Measurements from ENCODE around the gene CHRM1. TPM values are rescaled to one million over a fixed set of nuclear protein-coding genes. Genes with fewer than 3 reads are reported as not detected.

Gene CHRM1
- total RNA-seq, 1 donor from 2014 or later, result not detected

DNA sequence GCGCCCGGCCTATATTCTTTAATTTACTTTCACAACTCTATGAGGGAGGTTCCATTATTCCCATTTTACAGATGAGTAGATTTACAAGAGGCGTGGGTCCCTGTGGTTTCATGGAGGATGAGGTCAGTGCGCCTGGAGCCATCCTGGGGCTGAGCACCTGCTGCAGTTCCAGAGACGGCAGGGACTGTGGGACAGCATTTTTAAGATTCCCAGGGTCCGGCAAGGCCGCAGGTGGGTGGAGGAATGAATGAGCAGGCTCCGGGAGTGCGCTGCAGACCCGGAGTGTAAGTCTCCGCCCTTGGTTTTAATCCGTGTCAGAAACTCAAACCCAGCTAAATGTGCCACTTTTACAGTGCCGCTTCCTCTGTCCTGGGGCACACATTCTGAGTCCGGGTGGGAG is 4.1 kb upstream of the CHRM1 start:
- no peak overlapping the region for H3K27ac Mint-ChIP-seq

DNA sequence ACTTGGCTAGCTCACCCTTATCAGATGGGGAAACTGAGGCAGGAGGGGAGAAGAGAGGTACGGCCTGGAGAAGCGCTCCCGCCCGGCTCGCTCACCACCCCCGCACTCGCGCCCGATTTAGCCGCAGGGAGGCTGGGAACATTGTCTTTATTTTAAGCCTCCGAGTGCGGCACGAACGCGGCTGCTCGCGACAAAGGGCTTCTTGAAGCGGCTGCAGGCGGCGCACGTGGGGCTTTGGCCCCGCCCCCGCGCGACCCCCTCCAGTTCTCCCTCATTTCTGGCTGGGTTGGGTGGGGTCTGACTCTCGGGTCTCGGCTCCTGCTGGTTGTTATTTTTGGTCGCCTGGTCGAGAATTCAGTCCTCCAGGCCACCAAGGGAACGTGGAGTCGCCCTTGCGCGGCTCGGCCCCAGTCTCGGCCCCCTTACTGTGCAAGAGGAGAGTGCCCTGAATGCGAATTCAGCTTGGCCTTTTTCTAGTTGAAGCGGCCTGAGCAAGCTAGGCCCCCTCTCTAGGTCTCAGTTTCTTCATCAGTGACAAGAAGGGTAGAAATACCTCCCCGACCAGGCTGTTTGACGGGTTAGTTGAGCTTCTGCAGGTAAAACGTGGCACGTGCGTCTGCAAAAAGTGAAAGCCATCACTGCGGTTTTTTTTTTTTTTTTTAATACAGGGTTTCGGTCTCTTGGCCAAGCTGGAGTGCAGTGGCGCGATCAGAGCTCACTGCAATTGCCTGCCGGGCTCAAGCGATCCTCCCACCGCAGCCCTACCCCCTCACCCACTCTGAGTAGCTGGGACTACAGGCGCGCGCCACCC is 2.6 kb upstream of the CHRM1 start:
- H3K4me2 ChIP-seq, result peak overlapping the region; percentile 74
- peak overlapping the region; percentile 26 for H2AFZ ChIP-seq (replicated peaks)
- no peak overlapping the region for H3K27ac Mint-ChIP-seq
- no peaks in the 10 kb centered on the region for H3K36me3 Mint-ChIP-seq
- H3K27ac ChIP-seq, result no peak overlapping the region
- peaks cover 69% of the 10 kb centered on the region for H3K27me3 ChIP-seq
- H3K4me1 Mint-ChIP-seq, result peaks cover 39% of the 10 kb centered on the region
- H3K9me3 ChIP-seq (ENCODE audit: low read depth), result no peaks in the 10 kb centered on the region
- H3K4me3 Mint-ChIP-seq, result peak overlapping the region; percentile 74
- peak; percentile 77 for TF ChIP-seq EZH2 (IDR thresholded peaks at IDR 0.05)
- TF ChIP-seq EZH2phosphoT487 (IDR thresholded peaks at IDR 0.05), result peak; percentile 55
- TF ChIP-seq, protein P1, sequence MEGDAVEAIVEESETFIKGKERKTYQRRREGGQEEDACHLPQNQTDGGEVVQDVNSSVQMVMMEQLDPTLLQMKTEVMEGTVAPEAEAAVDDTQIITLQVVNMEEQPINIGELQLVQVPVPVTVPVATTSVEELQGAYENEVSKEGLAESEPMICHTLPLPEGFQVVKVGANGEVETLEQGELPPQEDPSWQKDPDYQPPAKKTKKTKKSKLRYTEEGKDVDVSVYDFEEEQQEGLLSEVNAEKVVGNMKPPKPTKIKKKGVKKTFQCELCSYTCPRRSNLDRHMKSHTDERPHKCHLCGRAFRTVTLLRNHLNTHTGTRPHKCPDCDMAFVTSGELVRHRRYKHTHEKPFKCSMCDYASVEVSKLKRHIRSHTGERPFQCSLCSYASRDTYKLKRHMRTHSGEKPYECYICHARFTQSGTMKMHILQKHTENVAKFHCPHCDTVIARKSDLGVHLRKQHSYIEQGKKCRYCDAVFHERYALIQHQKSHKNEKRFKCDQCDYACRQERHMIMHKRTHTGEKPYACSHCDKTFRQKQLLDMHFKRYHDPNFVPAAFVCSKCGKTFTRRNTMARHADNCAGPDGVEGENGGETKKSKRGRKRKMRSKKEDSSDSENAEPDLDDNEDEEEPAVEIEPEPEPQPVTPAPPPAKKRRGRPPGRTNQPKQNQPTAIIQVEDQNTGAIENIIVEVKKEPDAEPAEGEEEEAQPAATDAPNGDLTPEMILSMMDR (IDR thresholded peaks at IDR 0.05), result no peak
- no peaks in the 10 kb centered on the region for H3K9me3 Mint-ChIP-seq
- H3K4me3 ChIP-seq, result peak overlapping the region; percentile 37
- peaks cover 28% of the 10 kb centered on the region for H3K4me1 ChIP-seq
- peak; percentile 81 for DNase-seq (ENCODE audit: low spot score)
- no peaks in the 10 kb centered on the region for H3K79me2 ChIP-seq (ENCODE audit: low read depth)
- H3K9ac ChIP-seq, result no peak overlapping the region
- H3K36me3 ChIP-seq, result no peaks in the 10 kb centered on the region
- H4K20me1 ChIP-seq (ENCODE audit: low read depth), result peaks cover 22% of the 10 kb centered on the region
- peaks cover 21% of the 10 kb centered on the region for H3F3A ChIP-seq (ENCODE audit: low read depth)
- H3K27me3 Mint-ChIP-seq (ENCODE audit: insufficient read depth, low read depth), result peaks cover 64% of the 10 kb centered on the region

More for the DNA sequence above, 4.1 kb upstream of the CHRM1 start:
- Histone ChIP-seq H3F3A (ENCODE audit: low read depth) (peaks cover 21% of the 10 kb centered on the region), H4K20me1 (ENCODE audit: low read depth) (peaks cover 22% of the 10 kb centered on the region), H3K79me2 (ENCODE audit: low read depth) (no peaks in the 10 kb centered on the region), H3K9ac (no peak overlapping the region), H3K4me1 (peaks cover 28% of the 10 kb centered on the region), H2AFZ (replicated peaks) (no peak overlapping the region), H3K27ac (no peak overlapping the region), H3K9me3 (ENCODE audit: low read depth) (no peaks in the 10 kb centered on the region), H3K27me3 (peaks cover 83% of the 10 kb centered on the region), H3K4me2 (peak overlapping the region; percentile 94), H3K4me3 (peak overlapping the region; percentile 46), H3K36me3 (no peaks in the 10 kb centered on the region)
- Mint-ChIP-seq H3K9me3 (no peaks in the 10 kb centered on the region), H3K36me3 (no peaks in the 10 kb centered on the region), H3K4me3 (peak overlapping the region; percentile 77), H3K27me3 (ENCODE audit: insufficient read depth, low read depth) (peaks cover 67% of the 10 kb centered on the region), H3K4me1 (peaks cover 32% of the 10 kb centered on the region)
- no peak for TF ChIP-seq EZH2phosphoT487 (IDR thresholded peaks at IDR 0.05)
- TF ChIP-seq, protein P1 (IDR thresholded peaks at IDR 0.05), result no peak
- no peak for TF ChIP-seq EZH2 (IDR thresholded peaks at IDR 0.05)
- peak; percentile 73 for DNase-seq (ENCODE audit: low spot score)

DNA sequence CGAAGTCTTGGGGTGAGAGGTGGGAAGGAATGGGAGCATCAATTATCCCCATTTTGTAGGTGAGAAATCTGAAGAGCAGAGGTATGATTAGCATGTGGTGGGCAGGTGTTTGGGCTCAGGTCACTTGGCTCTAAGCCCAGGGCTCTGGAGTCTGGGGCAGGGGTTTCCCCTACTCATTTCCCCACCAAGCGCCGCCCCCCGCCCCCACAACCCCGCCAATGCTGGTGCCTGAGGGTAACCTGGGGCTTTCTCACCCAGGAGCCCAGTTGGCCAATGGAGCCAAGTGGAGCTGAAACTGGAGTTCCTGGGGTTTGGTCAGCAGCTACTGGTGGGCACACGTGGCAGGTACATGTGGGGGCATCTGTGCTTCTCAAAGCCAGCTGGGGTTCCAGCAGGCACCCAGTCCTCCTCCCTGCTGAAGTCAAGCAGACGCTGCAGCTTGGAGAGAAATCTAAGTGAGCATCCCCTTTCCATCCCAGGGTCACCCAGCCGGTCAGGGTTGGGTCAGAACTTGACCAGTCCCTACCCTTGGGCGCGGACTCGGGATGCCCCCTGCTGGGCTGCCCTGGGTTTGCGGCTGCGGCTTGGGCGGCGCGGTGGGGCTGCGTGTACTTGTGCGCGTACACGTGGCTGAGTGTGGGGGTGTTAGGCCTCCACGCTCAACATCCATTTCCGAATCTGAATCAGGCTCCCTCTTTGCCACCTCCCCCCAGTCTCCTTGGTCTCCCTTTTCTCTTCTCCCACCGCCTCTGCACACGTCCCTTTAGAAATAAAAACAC is 1.7 kb upstream of the CHRM1 start:
- Histone ChIP-seq H3K4me3 (peak overlapping the region; percentile 37), H2AFZ (replicated peaks) (no peak overlapping the region), H3K9me3 (ENCODE audit: low read depth) (no peaks in the 10 kb centered on the region), H3F3A (ENCODE audit: low read depth) (peaks cover 21% of the 10 kb centered on the region), H4K20me1 (ENCODE audit: low read depth) (peaks cover 18% of the 10 kb centered on the region), H3K27me3 (peaks cover 59% of the 10 kb centered on the region), H3K9ac (no peak overlapping the region), H3K4me2 (peak overlapping the region; percentile 74), H3K27ac (no peak overlapping the region), H3K79me2 (ENCODE audit: low read depth) (no peaks in the 10 kb centered on the region), H3K36me3 (no peaks in the 10 kb centered on the region), H3K4me1 (peaks cover 22% of the 10 kb centered on the region)
- Mint-ChIP-seq H3K4me1 (peaks cover 30% of the 10 kb centered on the region), H3K9me3 (no peaks in the 10 kb centered on the region), H3K4me3 (peak overlapping the region; percentile 70), H3K27me3 (ENCODE audit: insufficient read depth, low read depth) (peaks cover 61% of the 10 kb centered on the region), H3K27ac (no peak overlapping the region), H3K36me3 (no peaks in the 10 kb centered on the region)
- no peak for TF ChIP-seq EZH2phosphoT487 (IDR thresholded peaks at IDR 0.05)
- TF ChIP-seq EZH2 (IDR thresholded peaks at IDR 0.05), result no peak
- TF ChIP-seq, protein P1 (IDR thresholded peaks at IDR 0.05), result peak; percentile 40
- DNase-seq (ENCODE audit: low spot score), result peak; percentile 40

Measured in neural progenitor cell (in vitro differentiated cells).